DND-41 (cell line): Measurements from ENCODE around the gene DHX29.

Experiments used
- ATAC-seq: fragments of 200-7000 bp; cut with Tn5 transposase; 3 replicates; pipeline ENCODE4 v1.9.1; 2021; ENCODE audit warnings: low read depth; ENCODE audit not compliant: insufficient read depth
- DNase-seq: peaks from one replicate; pipeline ENCODE4 v3.0.0-alpha.2; 2020
- H2AFZ ChIP-seq: 2 replicates; pipeline ENCODE4 v1.6.0; 2012; ENCODE audit warnings: low read depth, low read length
- H3K27ac ChIP-seq: 2 replicates; pipeline ENCODE4 v1.5.1; 2012; ENCODE audit warnings: low read length, inconsistent platforms
- H3K27me3 ChIP-seq: fragments of 200-600 bp; sonication (generic); 2 replicates; pipeline ENCODE4 v1.6.0; 2012; ENCODE audit warnings: low read length, mild to moderate bottlenecking, inconsistent platforms; ENCODE audit not compliant: insufficient read depth, poor library complexity
- H3K36me3 ChIP-seq: 2 replicates; pipeline ENCODE4 v1.5.1; 2012; ENCODE audit warnings: low read length, inconsistent platforms; ENCODE audit not compliant: insufficient read depth
- H3K4me1 ChIP-seq: 2 replicates; pipeline ENCODE4 v1.5.1; 2012; ENCODE audit warnings: mild to moderate bottlenecking, low read length; ENCODE audit not compliant: insufficient read depth
- H3K4me2 ChIP-seq: 2 replicates; pipeline ENCODE4 v1.6.0; 2012; ENCODE audit warnings: mild to moderate bottlenecking, moderate library complexity, low read length, inconsistent platforms; ENCODE audit not compliant: insufficient read depth
- H3K4me3 ChIP-seq, 2 experiments: fragments of 200-600 bp in 1 of 2; shearing (Covaris generic) in 1 of 2; 2 replicates each; pipeline ENCODE4 v1.5.1; 2012 to 2016; ENCODE audit warnings: inconsistent platforms in 2 of 2, low read length in 2 of 2, mild to moderate bottlenecking in 2 of 2, low read depth in 1 of 2, moderate library complexity in 1 of 2
- H3K79me2 ChIP-seq: 2 replicates; pipeline ENCODE4 v1.6.0; 2012; ENCODE audit warnings: low read length, inconsistent platforms; ENCODE audit not compliant: insufficient read depth
- H3K9ac ChIP-seq: 2 replicates; pipeline ENCODE4 v1.6.0; 2012; ENCODE audit warnings: low read depth, mild to moderate bottlenecking, inconsistent platforms, low read length, moderate library complexity
- H3K9me3 ChIP-seq: 2 replicates; pipeline ENCODE4 v1.5.1; 2012; ENCODE audit warnings: low read length, moderate library complexity, mild to moderate bottlenecking, inconsistent platforms; ENCODE audit not compliant: insufficient read depth, severe bottlenecking
- H4K20me1 ChIP-seq: 2 replicates; pipeline ENCODE4 v1.6.0; 2012; ENCODE audit warnings: low read length; ENCODE audit not compliant: insufficient read depth
- CTCF ChIP-seq: IDR thresholded peaks from 2 replicates; pipeline ENCODE4 v1.5.1; 2012; ENCODE audit warnings: borderline replicate concordance, low read length, moderate library complexity, mild to moderate bottlenecking; ENCODE audit not compliant: poor library complexity, severe bottlenecking; ENCODE audit errors: extremely low read depth
- EZH2 ChIP-seq: IDR thresholded peaks from 3 replicates; pipeline ENCODE4 v1.6.1; 2012; ENCODE audit warnings: borderline replicate concordance, low read depth, mild to moderate bottlenecking, moderate library complexity, low read length, inconsistent platforms; ENCODE audit not compliant: severe bottlenecking

Gene DHX29

GRCh38 chr5:55325621-55326020 is 18.1 kb upstream of the DHX29 start:
- H4K20me1 ChIP-seq, result peaks cover 6% of the 10 kb centered on the region; the same call in 1 of the 2 replicates
- H3K27me3 ChIP-seq, result no peaks in the 10 kb centered on the region
- no peak overlapping the region for H3K27ac ChIP-seq
- TF ChIP-seq CTCF (no peak), EZH2 (no peak)
- no peaks in the 10 kb centered on the region for H3K9me3 ChIP-seq
- no peak overlapping the region for H2AFZ ChIP-seq
- H3K4me2 ChIP-seq, result no peak overlapping the region
- peaks cover 46% of the 10 kb centered on the region for H3K79me2 ChIP-seq
- no peak for DNase-seq
- peaks cover 25% of the 10 kb centered on the region for H3K4me1 ChIP-seq
- H3K9ac ChIP-seq, result no peak overlapping the region
- peaks cover 65% of the 10 kb centered on the region for H3K36me3 ChIP-seq
- H3K4me3 ChIP-seq, result no peak overlapping the region
- ATAC-seq, result no peak

GRCh38 chr5:55324815-55325418 is 17.4 kb upstream of the DHX29 start:
- no peak overlapping the region for H3K4me2 ChIP-seq
- TF ChIP-seq CTCF (peak; percentile 81), EZH2 (no peak)
- H3K9me3 ChIP-seq, result no peaks in the 10 kb centered on the region
- H3K79me2 ChIP-seq, result peaks cover 51% of the 10 kb centered on the region
- peaks cover 25% of the 10 kb centered on the region for H3K4me1 ChIP-seq
- no peaks in the 10 kb centered on the region for H3K27me3 ChIP-seq
- DNase-seq, result no peak
- H3K27ac ChIP-seq, result no peak overlapping the region
- H3K4me3 ChIP-seq, result no peak overlapping the region
- peaks cover 58% of the 10 kb centered on the region for H3K36me3 ChIP-seq
- peaks cover 6% of the 10 kb centered on the region; the same call in 1 of the 2 replicates for H4K20me1 ChIP-seq
- no peak overlapping the region for H3K9ac ChIP-seq
- H2AFZ ChIP-seq, result no peak overlapping the region
- peak; percentile 75 for ATAC-seq

- H3K79me2 ChIP-seq, result peaks cover 59% of the 10 kb centered on the region
- H3K36me3 ChIP-seq, result peaks cover 49% of the 10 kb centered on the region
Observed at GRCh38 chr5:55324006-55324405, 16.5 kb upstream of the DHX29 start.

More at GRCh38 chr5:55324006-55324405, 16.5 kb upstream of the DHX29 start:
- H3K27ac ChIP-seq, result no peak overlapping the region
- no peak overlapping the region for H3K4me2 ChIP-seq
- ATAC-seq (no peak), DNase-seq (no peak)
- H3K9me3 ChIP-seq, result no peaks in the 10 kb centered on the region
- no peak overlapping the region for H3K4me3 ChIP-seq
- H2AFZ ChIP-seq, result no peak overlapping the region
- H3K9ac ChIP-seq, result no peak overlapping the region
- TF ChIP-seq CTCF, result no peak
- no peak for TF ChIP-seq EZH2
- H4K20me1 ChIP-seq, result peaks cover 10% of the 10 kb centered on the region; the same call in 1 of the 2 replicates
- H3K4me1 ChIP-seq, result peaks cover 25% of the 10 kb centered on the region
- H3K27me3 ChIP-seq, result no peaks in the 10 kb centered on the region
